Nucleus accumbens (tissue), 56 donors: ENCODE data around the gene PIK3R5.

Source experiments
- DNase-seq, 56 donors: peaks; one replicate each; lab custom pipeline; 2025; lab: John Stamatoyannopoulos, UW

The PIK3R5 gene

GRCh38 chr17:8885163-8885966 lies 80.1 kb downstream of the PIK3R5 start:
- peak in 1 of 56 donors; percentile 41 for DNase-seq

- no peak for DNase-seq
Observed at GRCh38 chr17:8884336-8884990, 81.0 kb downstream of the PIK3R5 start.

GRCh38 chr17:8883353-8883752 lies 82.2 kb downstream of the PIK3R5 start:
- DNase-seq: no peak

GRCh38 chr17:8881606-8882005 lies 83.9 kb downstream of the PIK3R5 start:
- no peak for DNase-seq

GRCh38 chr17:8880466-8880865 lies 85.0 kb downstream of the PIK3R5 start:
- DNase-seq: no peak

- DNase-seq: no peak
Observed at GRCh38 chr17:8879410-8879809, 86.1 kb downstream of the PIK3R5 start.

- no peak for DNase-seq
Observed at GRCh38 chr17:8877984-8878383, 87.5 kb downstream of the PIK3R5 start.

GRCh38 chr17:8875957-8876356 lies 89.5 kb downstream of the PIK3R5 start:
- no peak for DNase-seq

- no peak for DNase-seq
Observed at GRCh38 chr17:8875436-8875835, 90.1 kb downstream of the PIK3R5 start.

- no peak for DNase-seq
Observed at GRCh38 chr17:8873801-8874715, 91.4 kb downstream of the PIK3R5 start.

- no peak for DNase-seq
Observed at GRCh38 chr17:8872705-8873435, 92.6 kb downstream of the PIK3R5 start.

- no peak for DNase-seq
Observed at GRCh38 chr17:8872036-8872704, 93.3 kb downstream of the PIK3R5 start.

- no peak for DNase-seq
Observed at GRCh38 chr17:8871081-8871581, 94.4 kb downstream of the PIK3R5 start.

GRCh38 chr17:8870406-8871040 lies 95.0 kb downstream of the PIK3R5 start:
- DNase-seq: peak in 11 of 56 donors; percentile 3 to 49 (median 32)

GRCh38 chr17:8869114-8869815 lies 96.2 kb downstream of the PIK3R5 start:
- no peak for DNase-seq

GRCh38 chr17:8868529-8868951 lies 97.0 kb downstream of the PIK3R5 start:
- no peak for DNase-seq

GRCh38 chr17:8868092-8868491 lies 97.4 kb downstream of the PIK3R5 start:
- no peak for DNase-seq

GRCh38 chr17:8867361-8867981 lies 98.0 kb downstream of the PIK3R5 start, which contains the start of gene PIK3R6:
Gene PIK3R6, minus strand, starts transcription at chr17:8867674. Its CDS starts 17,880 bp downstream, at chr17:8849794.
- DNase-seq: no peak
